Coronary artery (tissue), 2 donors: ENCODE measurements around the gene SEMA7A.

ENCODE experiments used
- DNase-seq: peaks from one replicate; pipeline ENCODE4 v3.0.0-alpha.2; 2017; ENCODE audit warnings: low spot score
- H3K27ac ChIP-seq, 2 donors: fragments of 200-600 bp; sonication (generic); one replicate each; pipeline ENCODE4 v1.5.1; 2016 to 2019
- H3K4me3 ChIP-seq: fragments of 200-600 bp; sonication (generic); 2 replicates; pipeline ENCODE4 v1.5.1; 2016; ENCODE audit warnings: mild to moderate bottlenecking, moderate library complexity
- TF ChIP-seq, protein P1 (sequence below): fragments of 200-600 bp; sonication (generic); IDR thresholded peaks from one replicate; pipeline ENCODE4 v1.5.1; 2019; ENCODE audit warnings: antibody characterized with exemption

Gene SEMA7A

DNA sequence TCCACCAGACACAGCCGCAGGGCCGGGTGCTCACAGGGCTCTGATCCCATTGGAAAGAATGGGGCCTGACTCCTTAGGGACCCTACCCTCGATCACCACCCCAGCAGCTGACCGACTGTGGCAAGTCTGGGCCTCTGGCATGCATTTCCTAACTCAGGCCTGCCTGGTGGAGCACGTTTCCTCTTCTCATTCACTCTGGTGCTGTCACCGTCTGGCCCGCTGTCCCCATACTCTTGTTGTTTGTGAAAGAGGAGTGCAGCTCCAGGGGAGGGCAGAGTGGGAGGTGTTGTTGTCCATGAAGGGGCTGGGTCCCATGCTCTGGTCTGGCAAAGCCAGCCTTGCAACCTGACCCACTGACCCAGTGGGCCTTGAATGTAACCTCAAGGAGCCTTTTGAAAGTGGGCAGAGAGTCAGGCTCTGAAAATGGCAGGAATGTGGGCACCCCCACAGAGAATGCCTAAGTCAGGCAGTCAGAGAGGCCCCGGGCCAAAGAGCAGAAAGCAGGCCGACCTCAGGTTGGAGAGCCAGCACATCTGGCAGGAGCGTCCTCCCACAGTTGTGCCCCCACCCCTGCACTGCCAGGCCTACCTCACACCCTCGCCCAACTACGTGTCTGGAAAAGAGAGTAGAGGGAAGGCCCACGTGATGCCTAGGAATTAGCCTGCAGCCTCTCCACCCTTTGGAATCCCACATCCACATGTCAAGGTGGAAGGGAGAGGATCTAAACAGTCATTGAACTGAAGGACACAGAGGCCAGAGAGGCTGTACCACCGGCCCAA lies 10.9 kb downstream of the SEMA7A start:
- TF ChIP-seq, protein P1, sequence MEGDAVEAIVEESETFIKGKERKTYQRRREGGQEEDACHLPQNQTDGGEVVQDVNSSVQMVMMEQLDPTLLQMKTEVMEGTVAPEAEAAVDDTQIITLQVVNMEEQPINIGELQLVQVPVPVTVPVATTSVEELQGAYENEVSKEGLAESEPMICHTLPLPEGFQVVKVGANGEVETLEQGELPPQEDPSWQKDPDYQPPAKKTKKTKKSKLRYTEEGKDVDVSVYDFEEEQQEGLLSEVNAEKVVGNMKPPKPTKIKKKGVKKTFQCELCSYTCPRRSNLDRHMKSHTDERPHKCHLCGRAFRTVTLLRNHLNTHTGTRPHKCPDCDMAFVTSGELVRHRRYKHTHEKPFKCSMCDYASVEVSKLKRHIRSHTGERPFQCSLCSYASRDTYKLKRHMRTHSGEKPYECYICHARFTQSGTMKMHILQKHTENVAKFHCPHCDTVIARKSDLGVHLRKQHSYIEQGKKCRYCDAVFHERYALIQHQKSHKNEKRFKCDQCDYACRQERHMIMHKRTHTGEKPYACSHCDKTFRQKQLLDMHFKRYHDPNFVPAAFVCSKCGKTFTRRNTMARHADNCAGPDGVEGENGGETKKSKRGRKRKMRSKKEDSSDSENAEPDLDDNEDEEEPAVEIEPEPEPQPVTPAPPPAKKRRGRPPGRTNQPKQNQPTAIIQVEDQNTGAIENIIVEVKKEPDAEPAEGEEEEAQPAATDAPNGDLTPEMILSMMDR = no peak
- no peak for DNase-seq
- H3K27ac ChIP-seq = peak overlapping the region in 1 of 2 donors; percentile 69
- H3K4me3 ChIP-seq = no peak overlapping the region

DNA sequence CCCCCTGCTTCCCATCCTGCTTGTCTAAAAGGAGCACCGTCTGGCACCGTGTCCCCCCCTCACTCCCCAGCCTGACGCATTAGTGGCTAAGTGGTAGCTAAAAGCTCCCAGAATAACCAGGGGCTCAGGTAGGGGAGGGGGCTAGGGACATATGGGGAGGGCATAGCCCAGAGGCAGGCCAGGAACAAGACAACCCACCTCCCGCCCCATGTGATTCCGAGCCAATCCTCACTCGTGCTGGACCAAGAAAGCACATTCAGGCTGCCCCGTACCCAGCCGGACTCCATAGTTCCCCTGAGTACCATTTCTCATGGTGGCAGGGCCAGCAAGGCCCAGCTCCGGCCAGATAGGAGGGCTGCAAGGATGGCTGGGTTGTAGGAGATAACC lies 11.5 kb downstream of the SEMA7A start:
- peak overlapping the region in 1 of 2 donors; percentile 69 for H3K27ac ChIP-seq
- TF ChIP-seq, protein P1 = no peak
- DNase-seq = no peak
- no peak overlapping the region for H3K4me3 ChIP-seq

DNA sequence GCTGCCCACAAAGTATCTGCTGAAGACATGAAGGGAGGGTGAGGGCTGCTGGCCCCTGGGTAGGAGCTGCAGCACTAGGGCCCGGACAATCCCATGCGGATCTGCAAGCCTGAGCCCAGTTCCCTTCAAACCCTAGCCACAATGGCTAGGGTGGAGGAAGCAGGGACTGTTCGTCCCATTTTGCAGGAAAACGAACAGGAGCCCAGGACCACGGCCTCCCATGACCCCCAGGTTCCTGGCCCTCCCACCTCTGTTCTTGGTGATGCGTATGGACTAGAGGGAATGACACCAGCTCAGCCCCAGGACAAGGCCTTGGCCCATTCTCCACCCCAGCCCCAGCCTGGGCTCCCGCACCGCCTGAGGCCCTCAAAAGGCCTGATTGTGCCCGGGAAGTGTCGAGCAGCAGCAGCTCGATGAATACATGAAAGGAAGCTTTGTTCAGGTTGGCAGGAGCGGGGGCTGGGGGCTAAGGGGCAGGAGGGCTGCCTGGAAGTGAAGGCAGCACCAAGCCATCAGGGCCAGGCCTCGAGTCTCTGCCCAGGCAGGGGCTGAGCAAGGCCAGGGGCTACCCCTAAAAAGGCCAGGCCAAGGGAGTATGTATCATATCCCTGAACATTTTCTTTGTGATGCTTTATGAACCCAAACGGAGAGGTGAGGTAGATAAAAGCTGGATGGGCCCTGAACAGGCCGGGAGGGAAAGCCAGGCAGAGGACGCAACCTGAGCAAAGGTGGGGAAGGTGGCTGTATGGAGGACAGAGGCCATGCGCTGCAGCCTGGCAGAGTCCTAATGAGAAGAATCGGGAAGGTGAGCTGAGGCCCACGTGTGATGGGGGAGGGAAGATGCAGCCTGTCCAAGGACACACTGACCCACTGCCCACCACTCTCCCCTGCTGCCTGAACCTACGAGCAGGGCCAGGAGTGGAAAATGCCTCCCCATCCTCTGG lies 12.2 kb downstream of the SEMA7A start:
- TF ChIP-seq, protein P1 = no peak
- Histone ChIP-seq H3K4me3 (no peak overlapping the region), H3K27ac (peak overlapping the region in 1 of 2 donors; percentile 69)
- DNase-seq = no peak

DNA sequence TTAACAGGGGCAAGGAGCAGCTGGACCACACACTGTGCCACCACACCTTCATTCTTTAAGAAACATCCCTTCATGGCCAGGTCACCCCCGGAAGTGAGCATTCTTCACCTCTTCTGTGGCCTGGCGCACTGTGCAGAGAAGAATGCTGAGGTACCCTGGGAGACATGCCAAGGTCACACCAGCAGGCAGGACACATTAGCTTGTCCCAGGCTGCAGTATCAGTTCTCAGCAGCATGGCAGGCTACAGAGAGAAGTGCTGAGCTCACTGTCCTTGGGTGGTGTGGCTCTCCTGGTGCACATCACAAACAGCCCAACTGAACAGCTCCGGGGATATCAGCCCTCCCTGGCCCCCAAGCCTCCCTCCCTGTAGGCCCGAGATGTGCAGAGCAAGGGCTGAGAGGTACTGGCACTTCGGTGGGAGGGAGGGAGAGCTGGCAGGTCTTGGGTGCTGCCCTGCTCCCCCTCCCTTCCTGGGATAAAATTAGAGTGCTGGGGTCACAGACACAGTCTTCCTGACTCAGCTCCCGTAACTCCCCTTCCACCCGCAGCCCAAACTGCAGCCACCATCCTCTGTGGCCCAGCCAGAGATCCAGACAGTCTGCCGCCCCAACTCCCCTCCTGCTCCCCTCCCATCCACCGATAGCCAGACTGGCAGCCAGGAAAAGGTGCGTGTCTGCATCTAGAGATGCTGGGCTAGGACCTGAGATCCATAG lies 13.4 kb downstream of the SEMA7A start:
- Histone ChIP-seq H3K4me3 (no peak overlapping the region), H3K27ac (peak overlapping the region in 1 of 2 donors; percentile 14)
- TF ChIP-seq, protein P1 = no peak
- no peak for DNase-seq

DNA sequence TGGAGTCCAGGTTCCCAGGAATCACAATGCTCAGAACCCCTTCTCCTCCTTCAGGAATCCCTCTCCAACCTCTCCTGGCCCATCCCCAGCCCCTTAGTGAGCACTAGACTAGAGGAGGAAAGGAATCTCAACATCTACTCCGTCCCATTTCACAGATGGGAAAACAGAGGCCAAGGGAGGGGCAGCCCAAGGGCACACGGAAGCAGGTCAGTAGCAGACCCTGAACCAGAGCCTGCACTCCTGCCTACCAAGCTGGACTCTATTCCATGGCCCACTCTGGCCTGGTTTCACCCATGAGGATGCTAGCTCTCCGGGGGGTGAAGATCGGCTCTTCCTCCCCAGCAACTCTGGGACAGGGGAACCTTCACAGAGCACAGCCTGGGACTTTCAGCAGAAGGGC lies 14.3 kb downstream of the SEMA7A start:
- Histone ChIP-seq H3K4me3 (no peak overlapping the region), H3K27ac (peak overlapping the region in 1 of 2 donors; percentile 16)
- no peak for DNase-seq
- TF ChIP-seq, protein P1 = no peak

DNA sequence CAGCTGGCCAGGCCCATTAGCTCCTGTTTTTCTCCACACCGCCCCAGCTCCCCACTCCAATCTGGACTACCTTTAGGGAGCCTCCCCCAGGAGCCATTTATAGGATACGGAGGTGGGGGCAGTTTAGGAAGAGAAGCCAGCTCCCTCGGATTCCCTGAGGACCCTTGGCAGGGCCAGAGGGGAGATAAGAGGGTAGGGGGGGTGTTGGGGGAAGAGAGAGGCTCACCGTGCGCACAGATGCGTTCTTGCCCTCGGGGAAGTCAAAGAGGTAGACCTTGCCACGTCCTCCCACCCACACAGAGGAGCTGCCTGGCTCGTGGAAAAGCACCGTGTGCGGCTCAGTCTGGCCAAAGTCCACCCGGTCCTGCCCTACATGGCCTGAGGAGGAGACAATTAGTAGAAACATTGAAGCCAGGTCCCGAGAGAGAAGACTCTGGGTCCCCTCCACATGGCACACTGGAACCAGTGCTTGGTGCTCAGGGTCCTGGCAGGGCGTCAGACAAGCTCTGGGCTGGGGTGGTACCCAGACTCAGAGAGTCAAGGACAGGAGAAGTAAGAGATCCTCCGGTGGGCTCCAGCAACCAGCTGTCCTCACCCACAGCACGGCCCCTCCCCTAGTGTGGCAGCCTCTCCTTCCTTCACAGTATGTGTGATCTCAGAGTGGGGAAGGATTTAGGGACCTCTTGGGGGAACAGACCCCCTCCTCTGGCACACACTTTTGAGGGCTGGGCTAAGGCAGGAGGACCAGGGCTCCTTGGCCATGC lies 15.0 kb downstream of the SEMA7A start:
- no peak for DNase-seq
- TF ChIP-seq, protein P1 = no peak
- H3K27ac ChIP-seq = peak overlapping the region in 1 of 2 donors; percentile 16
- H3K4me3 ChIP-seq = no peak overlapping the region
